ENCODE measurements around the gene PHYKPL. TPM values are rescaled to one million over a fixed set of nuclear protein-coding genes. Genes with fewer than 3 reads are reported as not detected.

Gene PHYKPL
- total and polyA plus RNA-seq, 2 donors (not counting 1 experiment from before 2014, with no cell fraction given): 18.1 to 44.8 TPM

DNA sequence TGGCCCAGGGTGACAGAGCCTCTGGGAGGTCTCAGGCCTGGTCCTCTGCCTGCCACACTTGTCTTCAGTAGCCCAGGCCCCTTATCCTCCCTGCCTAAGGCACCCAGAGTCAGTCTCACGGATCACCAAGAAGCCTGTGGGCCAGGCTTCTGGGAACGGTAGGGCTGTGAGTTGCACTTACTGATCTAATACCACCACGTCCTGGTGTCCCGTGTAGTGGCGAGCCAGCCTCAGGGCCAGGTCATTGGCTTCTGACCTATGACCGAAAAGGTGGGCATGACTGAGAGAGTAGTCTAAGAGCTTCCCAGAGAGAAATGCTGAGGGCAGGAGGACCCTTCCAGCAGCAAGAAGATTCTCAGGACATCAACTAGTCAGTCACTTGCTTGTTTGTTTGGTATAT lies 7.4 kb downstream of the PHYKPL start:
- H3K9ac ChIP-seq (ENCODE audit: insufficient read depth, low read length): no peak overlapping the region
- H4K20me1 ChIP-seq (ENCODE audit: control insufficient read depth, extremely low read depth, insufficient read depth, low read length): no peaks in the 10 kb centered on the region
- H3K27ac ChIP-seq (ENCODE audit: insufficient read depth, low read length): no peak overlapping the region
- H3K4me2 ChIP-seq (ENCODE audit: extremely low read depth, insufficient read depth, low read length): no peak overlapping the region
- H3K79me2 ChIP-seq (ENCODE audit: control insufficient read depth, insufficient read depth, low read length): no peaks in the 10 kb centered on the region
- no peak for TF ChIP-seq EZH2 (IDR thresholded peaks at IDR 0.05; ENCODE audit: low read length, missing control alignments)
- TF ChIP-seq, protein P1, sequence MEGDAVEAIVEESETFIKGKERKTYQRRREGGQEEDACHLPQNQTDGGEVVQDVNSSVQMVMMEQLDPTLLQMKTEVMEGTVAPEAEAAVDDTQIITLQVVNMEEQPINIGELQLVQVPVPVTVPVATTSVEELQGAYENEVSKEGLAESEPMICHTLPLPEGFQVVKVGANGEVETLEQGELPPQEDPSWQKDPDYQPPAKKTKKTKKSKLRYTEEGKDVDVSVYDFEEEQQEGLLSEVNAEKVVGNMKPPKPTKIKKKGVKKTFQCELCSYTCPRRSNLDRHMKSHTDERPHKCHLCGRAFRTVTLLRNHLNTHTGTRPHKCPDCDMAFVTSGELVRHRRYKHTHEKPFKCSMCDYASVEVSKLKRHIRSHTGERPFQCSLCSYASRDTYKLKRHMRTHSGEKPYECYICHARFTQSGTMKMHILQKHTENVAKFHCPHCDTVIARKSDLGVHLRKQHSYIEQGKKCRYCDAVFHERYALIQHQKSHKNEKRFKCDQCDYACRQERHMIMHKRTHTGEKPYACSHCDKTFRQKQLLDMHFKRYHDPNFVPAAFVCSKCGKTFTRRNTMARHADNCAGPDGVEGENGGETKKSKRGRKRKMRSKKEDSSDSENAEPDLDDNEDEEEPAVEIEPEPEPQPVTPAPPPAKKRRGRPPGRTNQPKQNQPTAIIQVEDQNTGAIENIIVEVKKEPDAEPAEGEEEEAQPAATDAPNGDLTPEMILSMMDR (conservative IDR thresholded peaks at IDR 0.05 in 1 of 2, IDR thresholded peaks at IDR 0.05 in 1 of 2; ENCODE audit: low read depth in 1 of 2, low read length in 2 of 2): no peak
- no peak overlapping the region for H2AFZ ChIP-seq (ENCODE audit: low read length)
- no peaks in the 10 kb centered on the region for H3K27me3 ChIP-seq (ENCODE audit: control insufficient read depth, insufficient read depth, low read length)
- DNase-seq (ENCODE audit: low read depth in 2 of 2): no peak
- peaks cover 17% of the 10 kb centered on the region for H3K36me3 ChIP-seq (ENCODE audit: control insufficient read depth, insufficient read depth, low read length)
- no peak overlapping the region for H3K4me3 ChIP-seq (replicated peaks in 1 of 4; ENCODE audit: control extremely low read depth in 1 of 4, insufficient read depth in 1 of 4, low read depth in 3 of 4, low read length in 4 of 4)
- H3K4me1 ChIP-seq (ENCODE audit: control insufficient read depth, extremely low read depth, insufficient read depth, low read length): no peaks in the 10 kb centered on the region
- no peaks in the 10 kb centered on the region for H3K9me3 ChIP-seq (ENCODE audit: control insufficient read depth, insufficient read depth, low read depth, low read length)

DNA sequence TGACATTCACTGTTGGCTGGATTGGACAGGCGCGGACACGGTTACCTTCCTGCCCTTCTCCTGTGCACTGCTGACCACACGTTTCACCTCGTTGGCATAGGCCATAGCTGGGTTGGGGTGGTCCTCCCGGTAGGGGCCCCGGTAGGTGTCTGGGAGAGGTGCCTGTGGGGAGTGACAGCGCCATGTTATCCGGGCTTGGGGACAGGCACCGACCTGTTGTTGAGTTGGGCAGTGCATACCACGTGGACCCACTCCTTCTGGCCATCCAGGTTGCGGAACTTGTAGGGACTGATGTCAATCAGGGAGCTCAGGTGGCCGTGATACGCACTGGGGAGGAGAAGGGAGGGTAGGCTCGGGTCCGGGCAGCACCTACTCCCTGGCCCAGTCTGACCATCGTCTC lies 8.2 kb downstream of the PHYKPL start:
- Histone ChIP-seq H3K36me3 (ENCODE audit: control insufficient read depth, insufficient read depth, low read length) (peaks cover 13% of the 10 kb centered on the region), H2AFZ (ENCODE audit: low read length) (no peak overlapping the region), H3K4me1 (ENCODE audit: control insufficient read depth, extremely low read depth, insufficient read depth, low read length) (no peaks in the 10 kb centered on the region), H3K9me3 (ENCODE audit: control insufficient read depth, insufficient read depth, low read depth, low read length) (no peaks in the 10 kb centered on the region), H3K79me2 (ENCODE audit: control insufficient read depth, insufficient read depth, low read length) (no peaks in the 10 kb centered on the region), H4K20me1 (ENCODE audit: control insufficient read depth, extremely low read depth, insufficient read depth, low read length) (no peaks in the 10 kb centered on the region), H3K27me3 (ENCODE audit: control insufficient read depth, insufficient read depth, low read length) (no peaks in the 10 kb centered on the region), H3K9ac (ENCODE audit: insufficient read depth, low read length) (no peak overlapping the region), H3K4me2 (ENCODE audit: extremely low read depth, insufficient read depth, low read length) (no peak overlapping the region), H3K27ac (ENCODE audit: insufficient read depth, low read length) (no peak overlapping the region), H3K4me3 (replicated peaks in 1 of 4; ENCODE audit: control extremely low read depth in 1 of 4, insufficient read depth in 1 of 4, low read depth in 3 of 4, low read length in 4 of 4) (no peak overlapping the region)
- DNase-seq (ENCODE audit: low read depth in 2 of 2): no peak
- no peak for TF ChIP-seq EZH2 (IDR thresholded peaks at IDR 0.05; ENCODE audit: low read length, missing control alignments)
- TF ChIP-seq, protein P1 (conservative IDR thresholded peaks at IDR 0.05 in 1 of 2, IDR thresholded peaks at IDR 0.05 in 1 of 2; ENCODE audit: low read depth in 1 of 2, low read length in 2 of 2): no peak

DNA sequence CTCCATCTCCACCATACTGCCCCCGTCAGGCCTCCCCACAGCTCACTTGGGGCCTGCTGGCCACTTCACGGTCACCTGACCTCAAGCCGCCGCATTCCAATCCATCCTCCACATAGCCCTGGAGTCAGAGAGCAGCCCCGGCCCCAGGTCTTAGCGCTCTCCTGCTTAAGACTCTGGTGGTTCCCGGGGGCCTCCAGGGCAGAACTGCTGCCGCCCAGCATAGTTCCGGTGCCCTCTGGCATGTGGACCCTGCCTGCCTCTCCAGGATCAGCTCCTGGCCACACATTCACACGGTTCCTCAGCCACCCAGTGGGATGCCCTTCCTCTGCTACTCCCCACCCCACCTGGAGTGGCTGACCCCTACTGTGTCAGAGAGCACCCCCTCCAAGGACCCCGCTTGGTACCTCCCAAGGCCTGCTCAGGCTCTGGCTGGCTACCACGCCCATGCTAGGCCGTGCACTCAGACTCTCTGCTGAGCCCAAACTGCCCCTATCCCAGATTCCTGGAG lies 8.7 kb downstream of the PHYKPL start:
- Histone ChIP-seq H3K9me3 (ENCODE audit: control insufficient read depth, insufficient read depth, low read depth, low read length) (no peaks in the 10 kb centered on the region), H3K9ac (ENCODE audit: insufficient read depth, low read length) (no peak overlapping the region), H3K4me2 (ENCODE audit: extremely low read depth, insufficient read depth, low read length) (no peak overlapping the region), H3K36me3 (ENCODE audit: control insufficient read depth, insufficient read depth, low read length) (peaks cover 13% of the 10 kb centered on the region), H3K4me1 (ENCODE audit: control insufficient read depth, extremely low read depth, insufficient read depth, low read length) (no peaks in the 10 kb centered on the region), H3K4me3 (replicated peaks in 1 of 4; ENCODE audit: control extremely low read depth in 1 of 4, insufficient read depth in 1 of 4, low read depth in 3 of 4, low read length in 4 of 4) (no peak overlapping the region), H4K20me1 (ENCODE audit: control insufficient read depth, extremely low read depth, insufficient read depth, low read length) (no peaks in the 10 kb centered on the region), H3K27me3 (ENCODE audit: control insufficient read depth, insufficient read depth, low read length) (no peaks in the 10 kb centered on the region), H3K79me2 (ENCODE audit: control insufficient read depth, insufficient read depth, low read length) (no peaks in the 10 kb centered on the region), H2AFZ (ENCODE audit: low read length) (no peak overlapping the region), H3K27ac (ENCODE audit: insufficient read depth, low read length) (no peak overlapping the region)
- TF ChIP-seq EZH2 (IDR thresholded peaks at IDR 0.05; ENCODE audit: low read length, missing control alignments): no peak
- TF ChIP-seq, protein P1 (conservative IDR thresholded peaks at IDR 0.05 in 1 of 2, IDR thresholded peaks at IDR 0.05 in 1 of 2; ENCODE audit: low read depth in 1 of 2, low read length in 2 of 2): no peak
- no peak for DNase-seq (ENCODE audit: low read depth in 2 of 2)
